ENCODE data around the gene SNX8. TPM values are rescaled to one million over a fixed set of nuclear protein-coding genes. Genes with fewer than 3 reads are reported as not detected.
"Not testable (repeated sequence)": the region's sequence is repeated elsewhere in the genome, so short reads cannot be mapped to it uniquely, and the experiment has no call there.

SNX8 gene
- total and polyA plus RNA-seq, 2 donors (not counting 3 experiments of a cell fraction or from before 2014, with no cell fraction given), result 24.5 to 50.3 TPM

- Histone ChIP-seq H3K27ac (ENCODE audit: insufficient read depth, low read depth, low read length) (no peak overlapping the region), H3K4me2 (ENCODE audit: insufficient read depth, low read length) (no peak overlapping the region), H3K4me1 (ENCODE audit: control insufficient read depth, extremely low read depth, insufficient read depth, low read length) (peaks cover 3% of the 10 kb centered on the region), H3K36me3 (ENCODE audit: control insufficient read depth in 2 of 2, extremely low read depth in 1 of 2, insufficient read depth in 2 of 2, low read length in 2 of 2) (no peaks in the 10 kb centered on the region), H3K9me3 (replicated peaks; ENCODE audit: control insufficient read depth, insufficient read depth, low read length) (no peaks in the 10 kb centered on the region), H3K4me3 (replicated peaks in 1 of 3; ENCODE audit: insufficient read depth in 1 of 3, low read depth in 1 of 3, low read length in 3 of 3) (no peak overlapping the region), H4K20me1 (replicated peaks; ENCODE audit: control insufficient read depth, extremely low read depth, insufficient read depth, low read length) (no peaks in the 10 kb centered on the region), H3K27me3 (ENCODE audit: control insufficient read depth in 2 of 2, insufficient read depth in 2 of 2, low read length in 2 of 2) (no peaks in the 10 kb centered on the region), H3K9ac (replicated peaks; ENCODE audit: extremely low read depth, insufficient read depth, low read length) (no peak overlapping the region), H2AFZ (ENCODE audit: low read depth, low read length) (no peak overlapping the region), H3K79me2 (ENCODE audit: control insufficient read depth, insufficient read depth, low read length) (peaks cover 4% of the 10 kb centered on the region), H3K9me1 (replicated peaks; ENCODE audit: control insufficient read depth, extremely low read depth, insufficient read depth, low read length) (no peaks in the 10 kb centered on the region)
- dilution Hi-C loops (cut with MboI; ENCODE audit: extremely low pct_ligation_motif_present, low sequenced_read_pairs), result no loop called here
- no peak for FAIRE-seq
- ChIA-PET CTCF (no interaction called here), POLR2A (no interaction called here)
- BruUV-seq (replicated peaks), result no TSS peak
- DNase-seq (ENCODE audit: low read depth, low spot score), result no peak
- intact Hi-C loops (cut with micrococcal nuclease), result loop anchor here (5.0 kb wide), 1 partner anchor 238 kb away; no protein-coding TSS in a partner anchor
- TF ChIP-seq CTCF (IDR thresholded peaks at IDR 0.05; ENCODE audit: extremely low read depth in 1 of 2, insufficient read depth in 1 of 2, low read depth in 1 of 2, low read length in 2 of 2) (no peak), JUN (IDR thresholded peaks at IDR 0.05; ENCODE audit: borderline replicate concordance, insufficient read depth, insufficient read length, low read depth) (no peak), MAX (IDR thresholded peaks at IDR 0.05; ENCODE audit: insufficient read depth, insufficient read length) (no peak), EZH2 (IDR thresholded peaks at IDR 0.05; ENCODE audit: borderline replicate concordance, low read depth, low read length, severe bottlenecking) (no peak), FOS (IDR thresholded peaks at IDR 0.05; ENCODE audit: borderline replicate concordance, insufficient read depth, low read length) (no peak), POLR2A (IDR thresholded peaks at IDR 0.05; ENCODE audit: low read depth, low read length) (no peak)
Observed at GRCh38 chr7:2350055-2350454, 35.8 kb upstream of the SNX8 start.

- H3K9ac ChIP-seq (replicated peaks; ENCODE audit: extremely low read depth, insufficient read depth, low read length); H3K27ac ChIP-seq (ENCODE audit: insufficient read depth, low read depth, low read length); dilution Hi-C loops (cut with MboI; ENCODE audit: extremely low pct_ligation_motif_present, low sequenced_read_pairs); H3K27me3 ChIP-seq (ENCODE audit: control insufficient read depth in 2 of 2, insufficient read depth in 2 of 2, low read length in 2 of 2); H3K4me1 ChIP-seq (ENCODE audit: control insufficient read depth, extremely low read depth, insufficient read depth, low read length); FAIRE-seq; H3K9me3 ChIP-seq (replicated peaks; ENCODE audit: control insufficient read depth, insufficient read depth, low read length); DNase-seq (ENCODE audit: low read depth, low spot score); H4K20me1 ChIP-seq (replicated peaks; ENCODE audit: control insufficient read depth, extremely low read depth, insufficient read depth, low read length); H3K9me1 ChIP-seq (replicated peaks; ENCODE audit: control insufficient read depth, extremely low read depth, insufficient read depth, low read length); POLR2A ChIA-PET; BruUV-seq (replicated peaks); H3K79me2 ChIP-seq (ENCODE audit: control insufficient read depth, insufficient read depth, low read length); H3K36me3 ChIP-seq (ENCODE audit: control insufficient read depth in 2 of 2, extremely low read depth in 1 of 2, insufficient read depth in 2 of 2, low read length in 2 of 2); H3K4me3 ChIP-seq (replicated peaks in 1 of 3; ENCODE audit: insufficient read depth in 1 of 3, low read depth in 1 of 3, low read length in 3 of 3): not testable (repeated sequence)
- H2AFZ ChIP-seq (ENCODE audit: low read depth, low read length), result peak overlapping the region; percentile 82
- intact Hi-C loops (cut with micrococcal nuclease), result loop anchor here (1.0 to 5.0 kb wide), 2 partner anchors 100 to 680 kb away; no protein-coding TSS in a partner anchor
- H3K4me2 ChIP-seq (ENCODE audit: insufficient read depth, low read length), result peak overlapping the region; percentile 0
- CTCF ChIA-PET, result interaction anchor here (0.7 to 2.5 kb wide), 44 partner anchors 11 to 777 kb away, joined by 3 to 69 read pairs (median 4); partner anchors contain the start of genes MAD1L1 and PSMG3
Observed at GRCh38 chr7:2347351-2348063, 33.3 kb upstream of the SNX8 start.

Measured in endothelial cell of umbilical vein (primary cell).